HL-60 (cell line): ENCODE results near the gene DNAH7.
A peak's percentile ranks its signal among the peaks of the same experiment; 100 is the strongest.

Experiments
- DNase-seq, 2 experiments: peaks; one replicate each; pipeline ENCODE4 v3.0.0-alpha.2; 2010 to 2020; ENCODE audit warnings: low read depth in 1 of 2, low spot score in 1 of 2
- H3K27ac ChIP-seq: fragments of 250-450 bp; sonication (Bioruptor Pico); replicated peaks from 2 replicates; pipeline ENCODE4 v1.5.1; 2020; ENCODE audit warnings: mild to moderate bottlenecking, moderate library complexity
- H3K27me3 ChIP-seq: fragments of 250-450 bp; sonication (Bioruptor Pico); 2 replicates; pipeline ENCODE4 v1.5.1; 2021; ENCODE audit warnings: mild to moderate bottlenecking, moderate library complexity; ENCODE audit not compliant: insufficient read depth, poor library complexity, severe bottlenecking
- H3K4me3 ChIP-seq: replicated peaks from 2 replicates; pipeline ENCODE4 v1.5.1; 2011; ENCODE audit warnings: mild to moderate bottlenecking, control low read depth, low read length; ENCODE audit not compliant: insufficient read depth
- CTCF ChIP-seq: IDR thresholded peaks from one replicate; pipeline ENCODE4 v1.5.1; 2011; ENCODE audit warnings: low read length, control low read depth, inconsistent platforms; ENCODE audit not compliant: insufficient read depth
- GABPA ChIP-seq: IDR thresholded peaks from 2 replicates; pipeline ENCODE4 v1.6.1; 2012; ENCODE audit warnings: low read depth
- POLR2AphosphoS5 ChIP-seq: IDR thresholded peaks from 2 replicates; pipeline ENCODE4 v1.6.1; 2012; ENCODE audit warnings: low read depth
- REST ChIP-seq: IDR thresholded peaks from 2 replicates; pipeline ENCODE4 v1.6.1; 2012; ENCODE audit warnings: low read depth; ENCODE audit not compliant: insufficient replicate concordance
- SPI1 ChIP-seq: IDR thresholded peaks from 2 replicates; pipeline ENCODE4 v1.6.1; 2012; ENCODE audit warnings: low read depth, mild to moderate bottlenecking, borderline replicate concordance

The DNAH7 gene

GRCh38 chr2:195842932-195843331 lies 225.7 kb downstream of the DNAH7 start:
- no peak for TF ChIP-seq SPI1
- TF ChIP-seq REST: no peak
- TF ChIP-seq GABPA: no peak
- no peak for TF ChIP-seq POLR2AphosphoS5
- DNase-seq: no peak
- H3K4me3 ChIP-seq: no peak overlapping the region

GRCh38 chr2:195838002-195838401 lies 230.6 kb downstream of the DNAH7 start:
- H3K27ac ChIP-seq: no peak overlapping the region
- DNase-seq: peak in 1 of 2 experiments; percentile 16
- H3K27me3 ChIP-seq: no peaks in the 10 kb centered on the region
- H3K4me3 ChIP-seq: no peak overlapping the region
- TF ChIP-seq CTCF: no peak
- no peak for TF ChIP-seq REST
- TF ChIP-seq SPI1: no peak
- no peak for TF ChIP-seq POLR2AphosphoS5
- TF ChIP-seq GABPA: no peak

More at GRCh38 chr2:195842932-195843331, 225.7 kb downstream of the DNAH7 start:
- Histone ChIP-seq H3K27ac (no peak overlapping the region), H3K27me3 (no peaks in the 10 kb centered on the region)

- DNase-seq: no peak
- H3K27me3 ChIP-seq: no peaks in the 10 kb centered on the region
- no peak overlapping the region for H3K27ac ChIP-seq
- no peak overlapping the region for H3K4me3 ChIP-seq
- no peak for TF ChIP-seq SPI1
Observed at GRCh38 chr2:195836002-195836401, 232.6 kb downstream of the DNAH7 start.

- H3K27me3 ChIP-seq: no peaks in the 10 kb centered on the region
- TF ChIP-seq GABPA (no peak), REST (no peak), SPI1 (no peak)
- no peak for DNase-seq
- H3K4me3 ChIP-seq: no peak overlapping the region
- H3K27ac ChIP-seq: no peak overlapping the region
Observed at GRCh38 chr2:195834836-195835235, 233.8 kb downstream of the DNAH7 start.
